Karpas-422 (cell line): ENCODE measurements around the gene TAPBP. TPM values are rescaled to one million over a fixed set of nuclear protein-coding genes. Genes with fewer than 3 reads are reported as not detected.
"Not testable (repeated sequence)": the region's sequence is repeated elsewhere in the genome, so short reads cannot be mapped to it uniquely, and the experiment has no call there.

Experiments
- DNase-seq: peaks from one replicate; pipeline ENCODE4 v3.0.0-alpha.2; 2015
- H2AFZ ChIP-seq: fragments of 200-600 bp; sonication (generic); 2 replicates; pipeline ENCODE4 v1.6.1; 2014; ENCODE audit warnings: antibody characterized with exemption, low read length, mixed read lengths
- H3K27ac ChIP-seq: fragments of 200-600 bp; sonication (generic); 2 replicates; pipeline ENCODE4 v1.5.1; 2014; ENCODE audit warnings: mild to moderate bottlenecking, low read length, moderate library complexity
- H3K27me3 ChIP-seq: fragments of 200-600 bp; sonication (generic); 2 replicates; pipeline ENCODE4 v1.6.1; 2014; ENCODE audit warnings: low read length, mixed read lengths
- H3K36me3 ChIP-seq: fragments of 200-600 bp; sonication (generic); 2 replicates; pipeline ENCODE4 v1.6.1; 2014; ENCODE audit warnings: low read length, mixed read lengths; ENCODE audit not compliant: insufficient read depth
- H3K4me1 ChIP-seq: fragments of 200-600 bp; sonication (generic); 2 replicates; pipeline ENCODE4 v1.6.1; 2014; ENCODE audit warnings: mild to moderate bottlenecking, low read length, mixed read lengths
- H3K4me2 ChIP-seq: fragments of 200-600 bp; sonication (generic); 2 replicates; pipeline ENCODE4 v1.6.1; 2014; ENCODE audit warnings: low read length, low read depth, mild to moderate bottlenecking; ENCODE audit not compliant: poor library complexity, severe bottlenecking
- H3K4me3 ChIP-seq: fragments of 200-600 bp; sonication (generic); 2 replicates; pipeline ENCODE4 v1.5.1; 2014; ENCODE audit warnings: mild to moderate bottlenecking, antibody characterized with exemption, low read length, mixed read lengths
- H3K79me2 ChIP-seq: fragments of 200-600 bp; sonication (generic); 2 replicates; pipeline ENCODE4 v1.6.1; 2014; ENCODE audit warnings: mild to moderate bottlenecking, low read length, mixed read lengths
- H3K9ac ChIP-seq: fragments of 200-600 bp; sonication (generic); 2 replicates; pipeline ENCODE4 v1.6.0; 2014; ENCODE audit warnings: low read length
- H3K9me2 ChIP-seq: fragments of 200-600 bp; sonication (generic), shearing (Covaris generic); replicated peaks from 2 replicates; pipeline ENCODE4 v1.6.0; 2014; ENCODE audit warnings: mild to moderate bottlenecking, low read length, moderate library complexity; ENCODE audit not compliant: insufficient read depth
- H3K9me3 ChIP-seq: fragments of 300-700, 200-600 bp; sonication (generic); 2 replicates; pipeline ENCODE4 v1.6.1; 2014; ENCODE audit warnings: low read length, mixed read lengths
- H4K20me1 ChIP-seq: fragments of 200-600 bp; sonication (generic); 2 replicates; pipeline ENCODE4 v1.6.1; 2014; ENCODE audit warnings: mild to moderate bottlenecking, antibody characterized with exemption, low read length, low read depth; ENCODE audit not compliant: insufficient read depth
- total RNA-seq: library from RNA; depleted of rRNA; stranded (reverse); fragments of >200 nt; shearing (Covaris generic); gene quantifications from 2 replicates; pipeline ENCODE4 v1.2.3, GENCODE V29; 2014; ENCODE audit warnings: low replicate concordance

The TAPBP gene
- total RNA-seq, 1 experiment from 2014 or later = 102 TPM

DNA sequence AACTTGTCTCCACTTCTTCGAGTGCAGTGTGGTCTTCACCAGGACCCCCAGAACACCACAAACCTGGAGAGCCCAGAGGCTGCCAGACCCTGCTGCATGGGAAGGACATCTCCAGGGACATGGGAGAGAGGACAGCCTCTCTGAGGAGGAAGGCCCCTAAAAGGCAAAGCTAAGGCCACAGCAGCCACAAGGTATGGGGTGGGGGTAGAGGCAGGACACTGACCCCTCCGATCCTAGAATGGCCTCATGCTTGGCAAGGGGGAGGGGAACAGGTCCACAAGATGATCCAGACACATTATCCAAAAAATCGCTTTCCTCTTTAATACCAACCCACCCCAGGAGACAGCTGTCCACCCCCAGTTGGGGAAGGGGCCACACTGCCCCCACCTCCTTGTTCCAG lies 35.1 kb downstream of the TAPBP start:
- peak overlapping the region; percentile 93 for H3K27ac ChIP-seq
- H3K36me3 ChIP-seq = peaks cover 26% of the 10 kb centered on the region
- H4K20me1 ChIP-seq = peaks cover 22% of the 10 kb centered on the region
- H3K4me3 ChIP-seq = no peak overlapping the region
- DNase-seq = no peak
- H3K27me3 ChIP-seq = no peaks in the 10 kb centered on the region
- H3K79me2 ChIP-seq = peaks cover 14% of the 10 kb centered on the region
- peaks cover 55% of the 10 kb centered on the region for H3K4me1 ChIP-seq
- H3K4me2 ChIP-seq = no peak overlapping the region
- peak overlapping the region; percentile 91; the same call in 1 of the 2 replicates for H3K9ac ChIP-seq
- no peaks in the 10 kb centered on the region for H3K9me3 ChIP-seq
- no peak overlapping the region for H2AFZ ChIP-seq
- no peaks in the 10 kb centered on the region for H3K9me2 ChIP-seq

DNA sequence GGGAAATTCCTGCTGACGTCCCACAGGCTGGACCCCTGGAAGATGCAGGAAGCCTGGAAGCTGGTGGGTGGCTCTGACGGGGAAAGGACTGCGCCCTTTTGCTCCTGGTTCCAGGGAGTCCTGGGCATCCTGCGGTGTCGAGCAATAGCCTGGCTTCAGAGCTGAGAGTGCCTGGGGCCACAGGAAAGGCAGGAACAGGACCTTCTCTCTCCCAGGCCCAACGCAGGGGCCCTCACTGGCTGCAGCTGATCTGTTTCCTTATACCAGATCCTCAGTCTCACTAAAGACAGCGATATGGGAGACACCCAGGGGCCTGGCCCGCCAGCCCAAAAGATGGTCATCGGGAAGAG lies 35.5 kb downstream of the TAPBP start:
- Histone ChIP-seq H3K4me2 (peak overlapping the region; percentile 90), H4K20me1 (peaks cover 27% of the 10 kb centered on the region), H3K27me3 (no peaks in the 10 kb centered on the region), H3K36me3 (peaks cover 30% of the 10 kb centered on the region), H2AFZ (no peak overlapping the region), H3K9ac (peak overlapping the region; percentile 91), H3K27ac (peak overlapping the region; percentile 93), H3K9me3 (no peaks in the 10 kb centered on the region), H3K4me3 (peak overlapping the region; percentile 80; the same call in 1 of the 2 replicates), H3K4me1 (peaks cover 60% of the 10 kb centered on the region), H3K9me2 (no peaks in the 10 kb centered on the region), H3K79me2 (peaks cover 18% of the 10 kb centered on the region)
- peak; percentile 47 for DNase-seq

GRCh38 chr6:33277663-33278391 lies 36.1 kb downstream of the TAPBP start:
- no peak overlapping the region for H2AFZ ChIP-seq
- peak overlapping the region; percentile 93 for H3K27ac ChIP-seq
- H3K27me3 ChIP-seq = no peaks in the 10 kb centered on the region
- peak overlapping the region; percentile 80 for H3K4me3 ChIP-seq
- H3K79me2 ChIP-seq = peaks cover 24% of the 10 kb centered on the region
- H3K9me2 ChIP-seq = no peaks in the 10 kb centered on the region
- H4K20me1 ChIP-seq = peaks cover 32% of the 10 kb centered on the region
- no peaks in the 10 kb centered on the region for H3K9me3 ChIP-seq
- H3K4me2 ChIP-seq = peak overlapping the region; percentile 90
- peaks cover 35% of the 10 kb centered on the region for H3K36me3 ChIP-seq
- peak overlapping the region; percentile 91 for H3K9ac ChIP-seq
- DNase-seq = peak; percentile 87
- H3K4me1 ChIP-seq = peaks cover 65% of the 10 kb centered on the region

- Histone ChIP-seq H2AFZ (no peak within 1 kb of the TSS), H3K9me3 (no peaks in the 10 kb centered on the region), H3K27ac (peak within 1 kb of the TSS; percentile 93), H3K79me2 (peaks cover 31% of the 10 kb centered on the region), H3K27me3 (no peaks in the 10 kb centered on the region), H3K9ac (peak within 1 kb of the TSS; percentile 91), H3K4me1 (peaks cover 66% of the 10 kb centered on the region), H3K36me3 (peaks cover 43% of the 10 kb centered on the region), H3K4me3 (peak within 1 kb of the TSS; percentile 80), H3K9me2 (no peaks in the 10 kb centered on the region), H4K20me1 (peaks cover 40% of the 10 kb centered on the region), H3K4me2 (peak within 1 kb of the TSS; percentile 90)
- peak; percentile 95 for DNase-seq
These were observed 36.8 kb downstream of the TAPBP start, which contains the start of gene B3GALT4 for GRCh38 chr6:33276864-33277662. Gene B3GALT4 (plus strand): TSS chr6:33277123. CDS start chr6:33277420, 297 bp downstream.

DNA sequence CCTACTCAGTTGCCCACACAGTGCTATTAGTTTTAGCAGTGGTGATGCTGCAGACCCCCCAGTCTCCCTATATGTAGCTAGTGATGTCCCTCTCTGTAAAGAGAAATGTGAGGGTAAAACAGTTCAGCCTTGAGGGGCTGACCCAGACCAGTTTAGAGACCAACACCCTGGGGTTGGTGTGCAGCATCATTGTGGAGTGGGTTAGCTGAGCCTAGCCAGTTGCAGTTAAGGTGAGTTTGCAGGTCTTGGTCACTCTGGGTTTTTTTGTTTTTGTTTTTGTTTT lies 37.4 kb downstream of the TAPBP start:
- H4K20me1 ChIP-seq = peaks cover 40% of the 10 kb centered on the region
- no peaks in the 10 kb centered on the region for H3K9me2 ChIP-seq
- H3K27me3 ChIP-seq = no peaks in the 10 kb centered on the region
- peaks cover 66% of the 10 kb centered on the region for H3K4me1 ChIP-seq
- no peaks in the 10 kb centered on the region for H3K9me3 ChIP-seq
- peaks cover 33% of the 10 kb centered on the region for H3K79me2 ChIP-seq
- no peak overlapping the region for H2AFZ ChIP-seq
- peak overlapping the region; percentile 91 for H3K9ac ChIP-seq
- no peak for DNase-seq
- peak overlapping the region; percentile 80 for H3K4me3 ChIP-seq
- H3K36me3 ChIP-seq = peaks cover 43% of the 10 kb centered on the region
- peak overlapping the region; percentile 90 for H3K4me2 ChIP-seq
- H3K27ac ChIP-seq = peak overlapping the region; percentile 93

- H4K20me1 ChIP-seq = peaks cover 40% of the 10 kb centered on the region
- H3K27ac ChIP-seq = peak overlapping the region; percentile 93
- not testable (repeated sequence) for H2AFZ ChIP-seq, H3K27me3 ChIP-seq, H3K9me3 ChIP-seq, H3K9me2 ChIP-seq
- peak overlapping the region; percentile 80 for H3K4me3 ChIP-seq
- H3K36me3 ChIP-seq = peaks cover 43% of the 10 kb centered on the region
- H3K4me1 ChIP-seq = peaks cover 67% of the 10 kb centered on the region
- peak; percentile 56 for DNase-seq
- H3K79me2 ChIP-seq = peaks cover 37% of the 10 kb centered on the region
- H3K9ac ChIP-seq = peak overlapping the region; percentile 91
- H3K4me2 ChIP-seq = peak overlapping the region; percentile 90
These were observed 37.9 kb downstream of the TAPBP start for GRCh38 chr6:33275795-33276580.

GRCh38 chr6:33273924-33274902 lies 39.7 kb downstream of the TAPBP start:
- H3K4me3 ChIP-seq = peak overlapping the region; percentile 80
- H3K9ac ChIP-seq = peak overlapping the region; percentile 91
- no peaks in the 10 kb centered on the region for H3K9me3 ChIP-seq
- H3K36me3 ChIP-seq = peaks cover 41% of the 10 kb centered on the region
- peak; percentile 81 for DNase-seq
- H3K27me3 ChIP-seq = no peaks in the 10 kb centered on the region
- H3K4me1 ChIP-seq = peaks cover 78% of the 10 kb centered on the region
- peaks cover 40% of the 10 kb centered on the region for H4K20me1 ChIP-seq
- H3K9me2 ChIP-seq = no peaks in the 10 kb centered on the region
- no peak overlapping the region for H2AFZ ChIP-seq
- peak overlapping the region; percentile 83 for H3K27ac ChIP-seq
- H3K79me2 ChIP-seq = peaks cover 52% of the 10 kb centered on the region
- H3K4me2 ChIP-seq = peak overlapping the region; percentile 90
